A549 treated with Hydrocortisone at 1 μM for 4 hours (cell line): ENCODE data around the gene TPH2. TPM values are rescaled to one million over a fixed set of nuclear protein-coding genes. Genes with fewer than 3 reads are reported as not detected.

Experiments used
- total RNA-seq: library from RNA; stranded (reverse); fragments of 200-300 nt; extraction: Qiagen RNA extraction; gene quantifications from 5 replicates; pipeline ENCODE4 v1.2.3, GENCODE V29; 2022

Gene TPH2
- total RNA-seq, result 0.10 TPM in 1 of 5 replicates, not detected in the others

DNA sequence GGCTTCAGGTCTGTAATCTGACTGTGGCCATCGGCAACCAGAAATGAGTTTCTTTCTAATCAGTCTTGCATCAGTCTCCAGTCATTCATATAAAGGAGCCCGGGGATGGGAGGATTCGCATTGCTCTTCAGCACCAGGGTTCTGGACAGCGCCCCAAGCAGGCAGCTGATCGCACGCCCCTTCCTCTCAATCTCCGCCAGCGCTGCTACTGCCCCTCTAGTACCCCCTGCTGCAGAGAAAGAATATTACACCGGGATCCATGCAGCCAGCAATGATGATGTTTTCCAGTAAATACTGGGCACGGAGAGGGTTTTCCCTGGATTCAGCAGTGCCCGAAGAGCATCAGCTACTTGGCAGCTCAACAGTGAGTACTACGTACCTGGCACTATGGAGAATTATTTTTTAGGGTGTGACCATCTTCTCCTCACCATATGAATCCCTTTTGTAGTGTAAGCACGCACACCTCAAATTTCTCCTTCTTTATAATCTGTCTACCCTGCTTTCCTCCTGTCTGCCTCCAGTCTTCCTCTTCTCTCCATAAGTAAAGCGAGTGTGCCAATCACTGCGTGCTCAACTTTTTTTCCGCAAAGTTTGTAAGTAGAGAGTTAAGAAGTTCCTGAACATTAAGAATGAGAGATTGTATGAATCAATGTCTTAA is at the start of gene TPH2:
TPH2 (plus strand) TSS at position 118 of the 658 bp plus-strand sequence; CDS start at position 260, 142 bp downstream.

Other genes with a start within 250 kb of the TPH2 start
- gene RAB21, start 184.0 kb upstream of the TPH2 start, total RNA-seq, result 38.3 to 54.4 TPM (median 40.1 TPM) in 5 replicates
- gene TBC1D15, start 99.1 kb upstream of the TPH2 start, total RNA-seq, result 21.1 to 29.0 TPM (median 21.6 TPM) in 5 replicates